ENCODE measurements around the gene DOCK2. TPM values are rescaled to one million over a fixed set of nuclear protein-coding genes. Genes with fewer than 3 reads are reported as not detected.
"Not testable (repeated sequence)": the region's sequence is repeated elsewhere in the genome, so short reads cannot be mapped to it uniquely, and the experiment has no call there.

The DOCK2 gene
- total RNA-seq, 4 donors from 2014 or later, result 3.1 to 3.9 (median 3.3) TPM

DNA sequence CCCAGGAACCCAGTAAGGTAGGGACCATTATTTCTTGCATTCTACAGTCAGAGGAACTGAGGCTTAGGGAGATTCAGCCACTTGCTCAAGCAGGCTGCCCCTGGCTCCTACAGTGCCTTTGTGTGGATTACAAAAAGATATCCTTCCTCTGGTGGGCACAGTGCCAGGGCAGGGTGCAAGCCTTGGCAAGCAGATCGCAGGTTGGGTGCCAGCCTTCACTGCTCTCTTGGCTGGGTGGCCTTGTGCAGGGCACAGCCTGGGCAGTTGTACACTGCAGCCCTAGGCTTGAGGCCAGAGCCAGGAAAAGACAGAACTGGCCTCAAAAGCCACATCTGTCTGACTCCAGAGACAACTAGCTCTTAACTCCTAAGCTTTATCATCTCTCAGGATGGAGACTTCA is 15.0 kb downstream of the DOCK2 start:
- no peak for DNase-seq (ENCODE audit: low spot score in 2 of 2)
- TF ChIP-seq CTCF (IDR thresholded peaks at IDR 0.05) (no peak), POLR2A (IDR thresholded peaks at IDR 0.05) (no peak)
- WGBS, 2 donors, result 9 to 18% methylated on average over 1 of the region's 1 CpG
- intact Hi-C loops (cut with DNase I; ENCODE audit: low total_unique reads), result no loop called here
- no peak overlapping the region for H3K4me3 ChIP-seq (ENCODE audit: low read depth, poor library complexity, severe bottlenecking)

- WGBS, 2 donors, result 82 to 90% methylated on average over 5 of the region's 5 CpGs
- TF ChIP-seq POLR2A (IDR thresholded peaks at IDR 0.05), result no peak
- TF ChIP-seq CTCF (IDR thresholded peaks at IDR 0.05), result no peak
- H3K4me3 ChIP-seq (ENCODE audit: low read depth, poor library complexity, severe bottlenecking), result no peak overlapping the region
- intact Hi-C loops (cut with DNase I; ENCODE audit: low total_unique reads), result no loop called here
- no peak for DNase-seq (ENCODE audit: low spot score in 2 of 2)
These were observed 16.0 kb downstream of the DOCK2 start for GRCh38 chr5:169653091-169653490.

GRCh38 chr5:169655353-169655752 is 18.3 kb downstream of the DOCK2 start:
- H3K4me3 ChIP-seq (ENCODE audit: low read depth, poor library complexity, severe bottlenecking), result no peak overlapping the region
- no peak for TF ChIP-seq POLR2A (IDR thresholded peaks at IDR 0.05)
- TF ChIP-seq CTCF (IDR thresholded peaks at IDR 0.05), result no peak

GRCh38 chr5:169656125-169656901 is 19.2 kb downstream of the DOCK2 start:
- no peak overlapping the region for H3K4me3 ChIP-seq (ENCODE audit: low read depth, poor library complexity, severe bottlenecking)
- intact Hi-C loops (cut with DNase I; ENCODE audit: low total_unique reads), result no loop called here
- 86% methylated on average over 15 of the region's 15 CpGs for WGBS, 2 donors
- no peak for DNase-seq (ENCODE audit: low spot score in 2 of 2)
- TF ChIP-seq CTCF (IDR thresholded peaks at IDR 0.05), result no peak
- no peak for TF ChIP-seq POLR2A (IDR thresholded peaks at IDR 0.05)

More at GRCh38 chr5:169655353-169655752, 18.3 kb downstream of the DOCK2 start:
- intact Hi-C loops (cut with DNase I; ENCODE audit: low total_unique reads), result no loop called here
- no peak for DNase-seq (ENCODE audit: low spot score in 2 of 2)
- WGBS, 2 donors, result 74 to 83% methylated on average over 2 of the region's 2 CpGs

DNA sequence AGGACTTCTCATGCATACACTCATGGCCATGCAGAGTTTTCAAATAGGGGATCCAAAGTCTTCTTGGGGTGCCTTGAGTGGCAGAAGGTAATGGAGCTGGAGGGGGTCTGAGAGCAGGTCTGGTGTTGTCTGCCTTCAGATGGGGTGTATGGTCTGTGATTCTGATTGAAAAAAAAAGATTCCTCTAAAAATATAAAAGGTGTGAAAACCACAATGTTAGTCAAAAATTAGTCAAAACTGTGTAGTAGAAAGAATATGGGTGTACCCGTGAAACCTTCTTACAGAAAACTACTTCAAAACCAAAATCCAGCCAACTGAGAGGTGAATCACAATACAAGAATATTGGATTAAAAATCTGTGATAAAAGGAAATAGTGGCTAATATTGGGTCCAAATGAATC is 20.1 kb downstream of the DOCK2 start:
- WGBS, 2 donors, result 89 to 92% methylated on average over 1 of the region's 1 CpG
- DNase-seq (ENCODE audit: low spot score in 2 of 2), result no peak
- intact Hi-C loops (cut with DNase I; ENCODE audit: low total_unique reads), result no loop called here
- no peak overlapping the region for H3K4me3 ChIP-seq (ENCODE audit: low read depth, poor library complexity, severe bottlenecking)
- TF ChIP-seq CTCF (IDR thresholded peaks at IDR 0.05), result no peak
- no peak for TF ChIP-seq POLR2A (IDR thresholded peaks at IDR 0.05)

DNA sequence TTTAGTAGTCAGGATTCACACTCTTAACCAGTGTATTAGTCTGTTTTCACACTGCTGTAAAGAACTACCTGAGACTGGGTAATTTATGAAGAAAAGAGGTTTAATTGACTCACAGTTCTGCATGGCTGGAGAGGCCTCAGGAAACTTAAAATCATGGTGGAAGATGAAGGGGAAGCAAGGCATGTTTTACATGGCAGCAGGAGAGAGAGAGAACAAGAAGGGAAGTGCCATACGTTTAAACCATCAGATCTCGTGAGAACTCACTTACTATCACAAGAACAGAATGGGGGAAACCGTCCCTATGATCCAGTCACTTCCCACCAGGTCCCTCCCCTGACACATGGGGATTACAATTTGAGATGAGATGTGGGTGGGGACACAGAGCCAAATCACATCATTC is 25.4 kb downstream of the DOCK2 start:
- DNase-seq (ENCODE audit: low spot score in 2 of 2); H3K4me3 ChIP-seq (ENCODE audit: low read depth, poor library complexity, severe bottlenecking); intact Hi-C loops (cut with DNase I; ENCODE audit: low total_unique reads): not testable (repeated sequence)
- 82 to 83% methylated on average over 3 of the region's 3 CpGs for WGBS, 2 donors

Measured in lower leg skin (tissue), 4 donors.